Liver (tissue), 3 donors: Measurements from ENCODE around the gene SLC25A19.

ENCODE experiments used
- ATF3 ChIP-seq: IDR thresholded peaks from 2 replicates; pipeline ENCODE4 v1.6.1; 2016; ENCODE audit warnings: antibody characterized with exemption
- CTCF ChIP-seq: fragments of 150-350 bp; IDR thresholded peaks from 2 replicates; pipeline ENCODE4 v1.5.1; 2017; ENCODE audit warnings: improper control_type of control experiment, low read depth, low read length; ENCODE audit not compliant: missing input control
- FOXA1 ChIP-seq: IDR thresholded peaks from 2 replicates; pipeline ENCODE4 v1.6.1; 2016; ENCODE audit warnings: antibody characterized with exemption
- GABPA ChIP-seq, 2 donors: IDR thresholded peaks in 1 of 2; conservative IDR thresholded peaks in 1 of 2; 2 replicates each; pipeline ENCODE4 v1.6.1; 2016; ENCODE audit warnings: antibody characterized with exemption in 2 of 2, mild to moderate bottlenecking in 1 of 2, moderate library complexity in 1 of 2
- JUND ChIP-seq, 2 donors: IDR thresholded peaks; 2 replicates each; pipeline ENCODE4 v1.6.1; 2016; ENCODE audit warnings: antibody characterized with exemption in 2 of 2
- NR2F2 ChIP-seq: IDR thresholded peaks from 2 replicates; pipeline ENCODE4 v1.6.1; 2016; ENCODE audit warnings: antibody characterized with exemption
- RAD21 ChIP-seq, 2 donors: IDR thresholded peaks; 2 replicates each; pipeline ENCODE4 v1.6.1; 2016; ENCODE audit warnings: antibody characterized with exemption in 2 of 2, mild to moderate bottlenecking in 2 of 2
- REST ChIP-seq: IDR thresholded peaks from 2 replicates; pipeline ENCODE4 v1.6.1; 2016; ENCODE audit warnings: antibody characterized with exemption, mild to moderate bottlenecking
- RXRA ChIP-seq, 2 donors: IDR thresholded peaks; 2 replicates each; pipeline ENCODE4 v1.6.1; 2017 to 2018; ENCODE audit warnings: antibody characterized with exemption in 2 of 2, mild to moderate bottlenecking in 1 of 2
- SP1 ChIP-seq: IDR thresholded peaks from 2 replicates; pipeline ENCODE4 v1.6.1; 2018; ENCODE audit warnings: antibody characterized with exemption, mild to moderate bottlenecking
- TAF1 ChIP-seq: conservative IDR thresholded peaks from 2 replicates; pipeline ENCODE4 v1.6.1; 2016; ENCODE audit warnings: antibody characterized with exemption, mild to moderate bottlenecking
- ZBTB33 ChIP-seq: IDR thresholded peaks from 2 replicates; pipeline ENCODE4 v1.6.1; 2016; ENCODE audit warnings: antibody characterized with exemption
- TF ChIP-seq, protein P1 (sequence below): IDR thresholded peaks from 2 replicates; pipeline ENCODE4 v1.6.1; 2016; ENCODE audit warnings: antibody characterized with exemption
- donor health status: healthy.
- donor health status: healthy.

DNA sequence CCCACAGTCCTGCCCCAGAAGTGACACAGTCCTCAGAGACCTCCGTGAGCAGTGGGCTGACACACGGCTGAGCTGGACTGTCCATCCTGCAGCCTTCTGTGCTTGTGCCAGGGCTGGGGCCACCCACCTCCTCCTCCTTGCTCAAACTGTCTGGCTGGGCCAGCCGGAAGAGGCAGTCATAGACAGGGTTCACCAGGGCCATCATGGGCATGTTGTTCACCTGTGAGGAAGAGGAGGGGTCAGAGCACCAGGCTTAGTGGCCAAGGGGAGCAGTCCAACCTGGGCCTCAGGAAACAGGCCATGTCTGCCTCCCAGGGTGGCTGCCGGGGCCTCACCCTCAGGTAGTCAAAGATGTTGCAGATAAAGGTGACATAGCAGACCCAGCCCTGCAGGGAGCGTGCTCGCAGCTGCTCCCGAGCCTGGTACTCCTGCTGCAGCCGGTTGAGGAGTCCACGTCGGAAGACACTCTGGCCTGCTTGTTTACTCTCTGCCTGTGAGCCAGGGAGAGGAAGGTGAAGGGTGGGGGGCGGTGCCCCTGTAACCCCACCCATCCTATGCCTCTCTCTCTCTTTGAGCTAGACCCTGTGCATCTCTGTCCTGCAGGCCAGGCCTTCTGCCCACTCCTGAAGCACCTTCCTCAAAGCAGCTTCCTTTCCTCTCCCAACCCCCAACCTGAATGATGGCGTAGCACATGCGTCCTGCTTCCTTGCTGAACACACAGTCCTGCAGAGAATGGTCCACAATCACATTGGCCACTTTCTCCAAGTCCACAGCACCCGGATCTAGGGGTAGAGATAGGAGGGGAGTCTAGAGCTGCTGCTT, 21.6 kb downstream of the SLC25A19 start:
- no peak for TF ChIP-seq RAD21 (IDR thresholded peaks at IDR 0.05)
- no peak for TF ChIP-seq CTCF
- no peak for TF ChIP-seq ATF3
- TF ChIP-seq NR2F2 = no peak
- no peak for TF ChIP-seq GABPA (IDR thresholded peaks at IDR 0.05 in 1 of 2, conservative IDR thresholded peaks at IDR 0.05 in 1 of 2)
- no peak for TF ChIP-seq SP1
- TF ChIP-seq, protein P1, sequence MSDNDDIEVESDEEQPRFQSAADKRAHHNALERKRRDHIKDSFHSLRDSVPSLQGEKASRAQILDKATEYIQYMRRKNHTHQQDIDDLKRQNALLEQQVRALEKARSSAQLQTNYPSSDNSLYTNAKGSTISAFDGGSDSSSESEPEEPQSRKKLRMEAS = no peak
- TF ChIP-seq REST = no peak
- no peak for TF ChIP-seq FOXA1
- no peak for TF ChIP-seq ZBTB33
- TF ChIP-seq RXRA (IDR thresholded peaks at IDR 0.05) = no peak
- no peak for TF ChIP-seq TAF1
- no peak for TF ChIP-seq JUND (IDR thresholded peaks at IDR 0.05)
